Type B pancreatic cell (in vitro differentiated cells): Measurements from ENCODE around the gene WDR64. TPM values are rescaled to one million over a fixed set of nuclear protein-coding genes. Genes with fewer than 3 reads are reported as not detected.

Experiments used
- DNase-seq: peaks from one replicate; pipeline ENCODE4 v3.0.0; 2021; ENCODE audit warnings: mixed read lengths; ENCODE audit not compliant: unreplicated experiment; ENCODE audit errors: extremely low spot score
- H3K27ac Mint-ChIP-seq: 2 replicates; pipeline ENCODE4 v1.8.0; 2021; ENCODE audit warnings: mild to moderate bottlenecking, mixed read lengths
- H3K27me3 Mint-ChIP-seq: 2 replicates; pipeline ENCODE4 v1.8.0; 2021; ENCODE audit warnings: mixed read lengths
- H3K36me3 Mint-ChIP-seq: 2 replicates; pipeline ENCODE4 v1.8.0; 2021; ENCODE audit warnings: mixed read lengths
- H3K4me1 Mint-ChIP-seq: one replicate; pipeline ENCODE4 v1.8.0; 2021; ENCODE audit warnings: mixed read lengths; ENCODE audit not compliant: unreplicated experiment
- H3K4me3 Mint-ChIP-seq: 2 replicates; pipeline ENCODE4 v1.8.0; 2021; ENCODE audit warnings: mild to moderate bottlenecking, mixed read lengths
- H3K9me3 Mint-ChIP-seq: 2 replicates; pipeline ENCODE4 v1.8.0; 2021; ENCODE audit warnings: mixed read lengths
- total RNA-seq: library from RNA; stranded (reverse); gene quantifications from 2 replicates; pipeline ENCODE4 v1.2.1, GENCODE V29; 2021; ENCODE audit warnings: low replicate concordance
- TF ChIP-seq, protein P1 (sequence below): fragments of 200-600 bp; sonication (generic); conservative IDR thresholded peaks from 2 replicates; pipeline ENCODE4 v1.5.0; 2021; ENCODE audit warnings: antibody characterized with exemption, mild to moderate bottlenecking

The WDR64 gene
- total RNA-seq, 1 donor from 2014 or later: not detected

DNA sequence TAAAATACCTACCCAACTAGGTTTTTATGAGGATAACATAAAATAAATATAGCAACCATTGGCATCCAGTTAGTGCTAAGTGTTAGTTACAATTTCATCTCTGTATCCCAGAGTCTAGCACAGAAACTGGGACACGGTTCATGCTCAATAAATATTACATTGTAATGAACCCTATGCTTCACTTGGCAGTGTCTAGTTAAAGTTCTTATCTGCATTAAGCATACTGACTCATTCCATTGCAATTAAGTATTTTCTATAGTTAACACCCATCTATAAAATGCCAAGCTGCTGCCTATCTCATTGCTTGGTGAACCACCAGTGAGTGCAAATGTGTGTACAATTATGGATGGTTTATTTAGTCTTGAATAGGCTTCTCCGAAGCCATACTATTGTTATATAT is 27.1 kb upstream of the WDR64 start:
- Mint-ChIP-seq H3K27ac (no peak overlapping the region), H3K4me1 (no peaks in the 10 kb centered on the region), H3K36me3 (peaks cover 6% of the 10 kb centered on the region), H3K27me3 (no peaks in the 10 kb centered on the region), H3K9me3 (no peaks in the 10 kb centered on the region), H3K4me3 (no peak overlapping the region)
- TF ChIP-seq, protein P1, sequence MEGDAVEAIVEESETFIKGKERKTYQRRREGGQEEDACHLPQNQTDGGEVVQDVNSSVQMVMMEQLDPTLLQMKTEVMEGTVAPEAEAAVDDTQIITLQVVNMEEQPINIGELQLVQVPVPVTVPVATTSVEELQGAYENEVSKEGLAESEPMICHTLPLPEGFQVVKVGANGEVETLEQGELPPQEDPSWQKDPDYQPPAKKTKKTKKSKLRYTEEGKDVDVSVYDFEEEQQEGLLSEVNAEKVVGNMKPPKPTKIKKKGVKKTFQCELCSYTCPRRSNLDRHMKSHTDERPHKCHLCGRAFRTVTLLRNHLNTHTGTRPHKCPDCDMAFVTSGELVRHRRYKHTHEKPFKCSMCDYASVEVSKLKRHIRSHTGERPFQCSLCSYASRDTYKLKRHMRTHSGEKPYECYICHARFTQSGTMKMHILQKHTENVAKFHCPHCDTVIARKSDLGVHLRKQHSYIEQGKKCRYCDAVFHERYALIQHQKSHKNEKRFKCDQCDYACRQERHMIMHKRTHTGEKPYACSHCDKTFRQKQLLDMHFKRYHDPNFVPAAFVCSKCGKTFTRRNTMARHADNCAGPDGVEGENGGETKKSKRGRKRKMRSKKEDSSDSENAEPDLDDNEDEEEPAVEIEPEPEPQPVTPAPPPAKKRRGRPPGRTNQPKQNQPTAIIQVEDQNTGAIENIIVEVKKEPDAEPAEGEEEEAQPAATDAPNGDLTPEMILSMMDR: no peak
- no peak for DNase-seq

DNA sequence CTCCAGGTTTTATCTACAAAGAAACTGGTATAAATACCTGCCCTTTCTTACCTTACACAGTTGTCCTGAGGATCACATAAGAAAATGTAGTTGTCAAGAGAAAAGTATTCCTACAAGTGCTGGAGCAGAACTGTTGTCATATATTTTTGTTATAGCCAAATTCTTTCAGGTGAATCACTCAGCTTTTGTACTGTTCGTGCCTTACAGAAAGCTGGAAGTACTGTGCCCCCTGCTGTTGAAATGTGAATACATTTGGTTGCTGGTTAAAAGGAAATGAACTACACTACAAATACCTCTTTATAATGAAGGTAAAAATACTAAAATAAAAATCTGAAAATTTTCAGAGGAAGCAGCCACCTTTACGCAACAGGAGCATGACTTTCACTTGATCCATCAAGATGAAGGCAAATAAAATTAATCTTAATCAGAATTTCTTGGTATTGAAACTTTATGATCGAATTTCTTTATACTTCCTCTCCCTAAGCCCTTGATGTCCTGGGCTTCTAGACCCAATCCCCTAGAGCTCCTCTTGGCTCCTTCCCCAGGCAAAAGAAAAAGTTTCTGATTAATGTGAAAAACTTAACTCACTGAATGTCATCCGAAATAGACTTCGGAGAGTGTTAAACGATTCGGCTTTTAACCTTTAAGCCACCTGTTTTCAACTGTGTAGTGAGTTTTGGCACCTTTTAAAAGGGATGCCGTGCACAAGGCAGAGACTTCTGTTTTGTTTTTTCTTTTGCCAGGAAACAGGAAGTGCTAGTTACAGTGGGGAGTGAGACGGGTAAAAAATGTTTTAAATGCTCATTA is 24.4 kb upstream of the WDR64 start:
- Mint-ChIP-seq H3K9me3 (peaks cover 5% of the 10 kb centered on the region), H3K27ac (no peak overlapping the region), H3K27me3 (no peaks in the 10 kb centered on the region), H3K4me1 (peaks cover 4% of the 10 kb centered on the region), H3K4me3 (no peak overlapping the region), H3K36me3 (peaks cover 6% of the 10 kb centered on the region)
- TF ChIP-seq, protein P1: peak; percentile 67
- DNase-seq: no peak

DNA sequence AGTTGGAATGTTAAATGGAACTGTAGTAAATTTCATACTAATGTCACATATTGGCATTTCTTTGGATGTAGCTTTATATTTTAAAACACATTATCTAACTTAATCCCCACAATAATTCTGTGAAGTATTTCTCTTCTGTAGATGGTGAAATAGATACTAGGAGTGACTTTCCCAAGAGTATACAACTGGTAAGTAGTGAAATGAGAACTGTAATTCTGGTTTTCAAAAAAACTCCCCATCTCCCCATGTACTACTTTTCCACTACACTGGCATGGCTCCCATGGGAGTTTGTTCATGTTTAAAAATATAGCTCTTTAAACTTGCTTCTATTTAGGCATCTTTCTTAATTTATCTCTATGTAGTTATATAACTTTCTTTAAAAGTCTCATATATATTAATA is 22.1 kb upstream of the WDR64 start:
- TF ChIP-seq, protein P1: no peak
- Mint-ChIP-seq H3K9me3 (peaks cover 8% of the 10 kb centered on the region), H3K27me3 (no peaks in the 10 kb centered on the region), H3K4me1 (peaks cover 4% of the 10 kb centered on the region), H3K4me3 (no peak overlapping the region), H3K36me3 (peaks cover 16% of the 10 kb centered on the region), H3K27ac (no peak overlapping the region)
- DNase-seq: no peak

- Mint-ChIP-seq H3K4me3 (no peak overlapping the region), H3K27ac (no peak overlapping the region), H3K36me3 (peaks cover 21% of the 10 kb centered on the region), H3K27me3 (no peaks in the 10 kb centered on the region), H3K4me1 (peaks cover 4% of the 10 kb centered on the region), H3K9me3 (peaks cover 11% of the 10 kb centered on the region)
- TF ChIP-seq, protein P1: no peak
- no peak for DNase-seq
Measured at GRCh38 chr1:241630476-241630875, 21.6 kb upstream of the WDR64 start.

GRCh38 chr1:241630899-241631298 is 21.2 kb upstream of the WDR64 start:
- no peak for DNase-seq
- TF ChIP-seq, protein P1: no peak
- Mint-ChIP-seq H3K27me3 (no peaks in the 10 kb centered on the region), H3K27ac (no peak overlapping the region), H3K9me3 (peaks cover 11% of the 10 kb centered on the region), H3K4me1 (peaks cover 4% of the 10 kb centered on the region), H3K4me3 (no peak overlapping the region), H3K36me3 (peaks cover 23% of the 10 kb centered on the region)
